Measurements from ENCODE around the gene ANO7. TPM values are rescaled to one million over a fixed set of nuclear protein-coding genes. Genes with fewer than 3 reads are reported as not detected.

Gene ANO7
- total RNA-seq, 1 experiment from 2014 or later: 0.84 TPM

GRCh38 chr2:241229563-241230401, 41.3 kb downstream of the ANO7 start:
- H3K4me2 ChIP-seq (ENCODE audit: low read length): no peak overlapping the region
- no peak for TF ChIP-seq SP1 (IDR thresholded peaks at IDR 0.05; ENCODE audit: low read depth)
- H3K9me2 ChIP-seq (ENCODE audit: insufficient read depth): no peaks in the 10 kb centered on the region
- DNase-seq (ENCODE audit: low read depth, low spot score): no peak
- no peak overlapping the region for H3K9ac ChIP-seq (ENCODE audit: low read length)
- BruUV-seq (replicated peaks): TSS peak; percentile 79
- CTCF ChIA-PET: no interaction called here
- no peaks in the 10 kb centered on the region for H3K27me3 ChIP-seq (ENCODE audit: insufficient read depth, low read length)
- no peaks in the 10 kb centered on the region for H4K20me1 ChIP-seq (ENCODE audit: insufficient read depth)
- H3K4me3 ChIP-seq (replicated peaks in 1 of 2; ENCODE audit: low read depth in 1 of 2, low read length in 2 of 2): no peak overlapping the region
- intact Hi-C loops (cut with micrococcal nuclease): no loop called here
- H2AFZ ChIP-seq (ENCODE audit: low read depth, low read length, poor library complexity, severe bottlenecking): no peak overlapping the region
- no peak overlapping the region for H3K27ac ChIP-seq (ENCODE audit: low read depth, low read length)
- POLR2A ChIA-PET: no interaction called here
- no peaks in the 10 kb centered on the region for H3K9me3 ChIP-seq (ENCODE audit: control insufficient read depth in 1 of 2, insufficient read depth in 1 of 2, low read depth in 1 of 2, low read length in 2 of 2)
- no peaks in the 10 kb centered on the region for H3K4me1 ChIP-seq (ENCODE audit: control insufficient read depth in 1 of 2, insufficient read depth in 2 of 2, low read length in 2 of 2)
- RAD21 ChIA-PET (ENCODE audit: low non-redundant PET in 1 of 2, low total read pairs in 2 of 2, uncharacterized antibody in 2 of 2, unreplicated experiment in 2 of 2): no interaction called here
- no peaks in the 10 kb centered on the region for H3K79me2 ChIP-seq (ENCODE audit: insufficient read depth, low read length)
- no peak for ATAC-seq
- H3K36me3 ChIP-seq (ENCODE audit: control insufficient read depth in 1 of 2, insufficient read depth in 2 of 2, low read length in 2 of 2): peaks cover 52 to 57% of the 10 kb centered on the region in 2 experiments

GRCh38 chr2:241230435-241230834, 42.0 kb downstream of the ANO7 start:
- H3K4me3 ChIP-seq (replicated peaks in 1 of 2; ENCODE audit: low read depth in 1 of 2, low read length in 2 of 2): no peak overlapping the region
- BruUV-seq (replicated peaks): no TSS peak
- ATAC-seq: no peak
- H3K27me3 ChIP-seq (ENCODE audit: insufficient read depth, low read length): no peaks in the 10 kb centered on the region
- no peaks in the 10 kb centered on the region for H3K79me2 ChIP-seq (ENCODE audit: insufficient read depth, low read length)
- H3K9ac ChIP-seq (ENCODE audit: low read length): no peak overlapping the region
- H3K36me3 ChIP-seq (ENCODE audit: control insufficient read depth in 1 of 2, insufficient read depth in 2 of 2, low read length in 2 of 2): peaks cover 55 to 64% of the 10 kb centered on the region in 2 experiments
- no peaks in the 10 kb centered on the region for H3K9me2 ChIP-seq (ENCODE audit: insufficient read depth)
- RAD21 ChIA-PET (ENCODE audit: low non-redundant PET in 1 of 2, low total read pairs in 2 of 2, uncharacterized antibody in 2 of 2, unreplicated experiment in 2 of 2): no interaction called here
- no peak for DNase-seq (ENCODE audit: low read depth, low spot score)
- no peaks in the 10 kb centered on the region for H3K9me3 ChIP-seq (ENCODE audit: control insufficient read depth in 1 of 2, insufficient read depth in 1 of 2, low read depth in 1 of 2, low read length in 2 of 2)
- no peaks in the 10 kb centered on the region for H3K4me1 ChIP-seq (ENCODE audit: control insufficient read depth in 1 of 2, insufficient read depth in 2 of 2, low read length in 2 of 2)
- POLR2A ChIA-PET: no interaction called here
- intact Hi-C loops (cut with micrococcal nuclease): no loop called here
- H3K27ac ChIP-seq (ENCODE audit: low read depth, low read length): no peak overlapping the region
- H2AFZ ChIP-seq (ENCODE audit: low read depth, low read length, poor library complexity, severe bottlenecking): no peak overlapping the region
- H3K4me2 ChIP-seq (ENCODE audit: low read length): no peak overlapping the region
- TF ChIP-seq SIN3A (IDR thresholded peaks at IDR 0.05; ENCODE audit: low read depth) (no peak), ATF3 (IDR thresholded peaks at IDR 0.05) (no peak), JUND (IDR thresholded peaks at IDR 0.05) (no peak), ELF1 (IDR thresholded peaks at IDR 0.05; ENCODE audit: borderline replicate concordance, low read depth) (no peak), ZBTB33 (IDR thresholded peaks at IDR 0.05; ENCODE audit: extremely low read depth, insufficient replicate concordance, low read length) (no peak), FOSL1 (IDR thresholded peaks at IDR 0.05; ENCODE audit: low read depth) (no peak), SP1 (IDR thresholded peaks at IDR 0.05; ENCODE audit: low read depth) (no peak), MAX (IDR thresholded peaks at IDR 0.05) (no peak)
- CTCF ChIA-PET: no interaction called here
- H4K20me1 ChIP-seq (ENCODE audit: insufficient read depth): no peaks in the 10 kb centered on the region
